ENCODE measurements around the gene SLC17A9. TPM values are rescaled to one million over a fixed set of nuclear protein-coding genes. Genes with fewer than 3 reads are reported as not detected.

SLC17A9 gene
- total and polyA plus RNA-seq, 12 donors = 0.17 to 69.1 (median 2.9) TPM

DNA sequence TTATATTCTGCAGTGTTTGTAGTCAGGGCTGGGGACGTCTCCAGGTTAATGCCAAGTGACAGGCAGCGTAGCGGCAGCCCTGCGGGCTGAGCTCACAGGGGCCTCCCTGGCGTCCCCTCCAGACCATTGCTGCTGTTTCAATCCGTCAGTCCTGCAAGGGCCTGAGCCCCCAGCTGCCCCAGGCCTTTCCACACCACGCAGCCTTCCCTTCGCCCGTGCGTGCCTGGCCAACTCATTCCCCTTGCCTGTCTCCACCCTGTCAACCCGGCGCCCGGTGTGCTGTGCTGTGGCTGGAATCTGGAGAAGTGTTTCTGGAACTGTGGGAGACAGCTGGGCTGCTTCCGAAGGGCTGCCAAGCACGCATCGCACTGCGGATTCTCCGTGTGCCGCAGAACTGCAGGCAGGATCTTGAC, 42.4 kb downstream of the SLC17A9 start:
- Histone ChIP-seq H3K9me3 (replicated peaks in 1 of 3) (no peaks in the 10 kb centered on the region), H3K4me3 (no peak overlapping the region), H3K36me3 (replicated peaks in 1 of 2) (no peaks in the 10 kb centered on the region), H3K27me3 (peaks cover 12% of the 10 kb centered on the region), H3K27ac (no peak overlapping the region), H3K4me1 (replicated peaks in 1 of 2) (no peaks in the 10 kb centered on the region)
- TF ChIP-seq POLR2A (IDR thresholded peaks at IDR 0.05) = no peak
- TF ChIP-seq, protein P1, sequence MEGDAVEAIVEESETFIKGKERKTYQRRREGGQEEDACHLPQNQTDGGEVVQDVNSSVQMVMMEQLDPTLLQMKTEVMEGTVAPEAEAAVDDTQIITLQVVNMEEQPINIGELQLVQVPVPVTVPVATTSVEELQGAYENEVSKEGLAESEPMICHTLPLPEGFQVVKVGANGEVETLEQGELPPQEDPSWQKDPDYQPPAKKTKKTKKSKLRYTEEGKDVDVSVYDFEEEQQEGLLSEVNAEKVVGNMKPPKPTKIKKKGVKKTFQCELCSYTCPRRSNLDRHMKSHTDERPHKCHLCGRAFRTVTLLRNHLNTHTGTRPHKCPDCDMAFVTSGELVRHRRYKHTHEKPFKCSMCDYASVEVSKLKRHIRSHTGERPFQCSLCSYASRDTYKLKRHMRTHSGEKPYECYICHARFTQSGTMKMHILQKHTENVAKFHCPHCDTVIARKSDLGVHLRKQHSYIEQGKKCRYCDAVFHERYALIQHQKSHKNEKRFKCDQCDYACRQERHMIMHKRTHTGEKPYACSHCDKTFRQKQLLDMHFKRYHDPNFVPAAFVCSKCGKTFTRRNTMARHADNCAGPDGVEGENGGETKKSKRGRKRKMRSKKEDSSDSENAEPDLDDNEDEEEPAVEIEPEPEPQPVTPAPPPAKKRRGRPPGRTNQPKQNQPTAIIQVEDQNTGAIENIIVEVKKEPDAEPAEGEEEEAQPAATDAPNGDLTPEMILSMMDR (IDR thresholded peaks at IDR 0.05) = no peak
- intact Hi-C loops (cut with DNase I) = no loop called here
- 76 to 84% (median 80%) methylated on average over 19 of the region's 19 CpGs for WGBS, 4 donors
- DNase-seq = no peak

DNA sequence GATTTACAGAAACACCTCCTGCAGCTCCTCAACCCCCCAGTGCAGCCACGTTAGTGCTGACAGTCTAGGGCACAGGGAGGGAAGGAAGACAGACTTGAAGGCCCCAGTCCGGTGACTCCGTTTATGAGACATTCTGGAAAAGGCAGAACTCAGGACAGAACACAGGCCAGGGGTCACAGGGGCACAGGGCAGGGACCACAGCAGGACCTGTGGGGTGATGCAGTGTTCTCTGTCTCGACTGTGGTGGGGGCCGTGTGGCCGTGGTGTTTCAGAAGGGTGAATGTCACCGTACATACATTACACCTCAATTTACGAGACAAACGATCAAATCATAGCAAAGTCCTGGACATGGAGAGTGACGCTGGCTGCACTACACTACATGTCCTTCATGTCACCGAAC, 43.0 kb downstream of the SLC17A9 start:
- TF ChIP-seq, protein P1 (IDR thresholded peaks at IDR 0.05) = no peak
- no peak for TF ChIP-seq POLR2A (IDR thresholded peaks at IDR 0.05)
- no peaks in the 10 kb centered on the region for H3K36me3 ChIP-seq (replicated peaks in 1 of 2)
- H3K27ac ChIP-seq = no peak overlapping the region
- H3K4me3 ChIP-seq = no peak overlapping the region
- H3K4me1 ChIP-seq (replicated peaks in 1 of 2) = no peaks in the 10 kb centered on the region
- WGBS, 4 donors = 66 to 77% (median 71%) methylated on average over 8 to 11 of the region's 11 CpGs
- no peak for DNase-seq
- intact Hi-C loops (cut with DNase I) = no loop called here
- no peaks in the 10 kb centered on the region for H3K9me3 ChIP-seq (replicated peaks in 1 of 3)
- H3K27me3 ChIP-seq = peaks cover 18% of the 10 kb centered on the region

DNA sequence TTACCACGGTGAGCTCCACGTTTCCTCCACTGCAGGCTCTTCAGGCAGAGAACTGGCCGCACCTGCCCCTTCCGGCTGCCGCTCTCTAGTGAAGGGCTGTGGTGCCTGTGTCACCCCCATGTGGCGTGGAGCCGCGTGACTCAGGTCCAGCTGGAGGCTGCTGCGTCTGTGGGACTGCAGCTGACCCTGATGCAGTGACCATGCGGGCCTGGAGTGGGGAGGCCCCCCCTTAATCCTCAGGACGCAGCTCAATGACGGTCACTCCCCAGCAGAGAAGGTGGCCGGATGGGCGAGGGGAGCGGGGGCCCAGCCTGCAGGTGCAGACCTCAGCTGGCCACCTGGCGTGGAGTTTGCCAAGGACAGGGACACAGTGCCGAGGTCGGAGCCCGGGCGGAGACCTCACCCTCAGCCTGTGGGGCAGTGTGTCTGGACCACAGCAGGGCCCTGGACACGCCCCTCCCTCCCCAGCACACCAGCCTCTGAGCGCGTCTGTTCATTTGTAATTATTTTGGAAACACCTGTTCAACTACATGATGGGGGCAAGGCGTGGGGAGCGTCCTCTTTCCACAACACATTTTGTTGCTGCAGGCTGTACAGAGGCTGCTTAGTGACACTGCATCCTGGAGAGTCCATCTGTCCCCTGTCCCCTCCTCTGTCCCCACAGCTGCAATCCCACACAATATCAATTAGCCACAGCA, 43.5 kb downstream of the SLC17A9 start:
- peaks cover 21% of the 10 kb centered on the region for H3K27me3 ChIP-seq
- intact Hi-C loops (cut with DNase I) = no loop called here
- DNase-seq = no peak
- no peaks in the 10 kb centered on the region for H3K4me1 ChIP-seq (replicated peaks in 1 of 2)
- 56 to 73% (median 69%) methylated on average over 5 to 25 of the region's 25 CpGs for whole genome bisulfite sequencing, 4 donors
- no peak overlapping the region for H3K4me3 ChIP-seq
- TF ChIP-seq, protein P1 (IDR thresholded peaks at IDR 0.05) = no peak
- no peak for TF ChIP-seq POLR2A (IDR thresholded peaks at IDR 0.05)
- H3K27ac ChIP-seq = no peak overlapping the region
- no peaks in the 10 kb centered on the region for H3K36me3 ChIP-seq (replicated peaks in 1 of 2)
- H3K9me3 ChIP-seq (replicated peaks in 1 of 3) = no peaks in the 10 kb centered on the region

DNA sequence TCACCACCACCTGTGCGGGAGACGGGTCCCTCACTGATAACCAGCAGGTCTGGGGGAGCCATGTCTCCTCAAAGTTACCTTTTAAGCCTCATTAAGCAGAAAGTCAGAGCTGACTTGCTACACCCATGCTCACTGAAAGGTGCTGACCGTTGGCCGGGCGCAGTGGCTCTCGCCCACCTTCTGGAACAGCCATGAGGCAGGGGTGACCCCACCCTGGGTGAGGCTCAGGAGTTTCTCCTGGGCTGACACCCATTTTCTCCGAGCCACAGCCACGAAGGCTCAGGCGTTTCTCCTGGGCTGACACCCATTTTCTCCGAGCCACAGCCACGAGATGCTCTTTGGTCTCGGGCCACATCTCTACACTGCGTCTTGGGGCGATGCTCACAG, 44.1 kb downstream of the SLC17A9 start:
- 77 to 81% (median 80%) methylated on average over 12 to 14 of the region's 14 CpGs for WGBS, 4 donors
- Histone ChIP-seq H3K27me3 (peaks cover 27% of the 10 kb centered on the region), H3K27ac (no peak overlapping the region), H3K4me1 (replicated peaks in 1 of 2) (no peaks in the 10 kb centered on the region), H3K9me3 (replicated peaks in 1 of 3) (no peaks in the 10 kb centered on the region), H3K36me3 (replicated peaks in 1 of 2) (no peaks in the 10 kb centered on the region), H3K4me3 (no peak overlapping the region)
- intact Hi-C loops (cut with DNase I) = no loop called here
- DNase-seq = no peak
- TF ChIP-seq POLR2A (IDR thresholded peaks at IDR 0.05) = no peak
- TF ChIP-seq, protein P1 (IDR thresholded peaks at IDR 0.05) = no peak

Measured in adrenal gland (tissue), 12 donors.